K562 (cell line): ENCODE results near the gene CDC37. TPM values are rescaled to one million over a fixed set of nuclear protein-coding genes. Genes with fewer than 3 reads are reported as not detected.
A peak's percentile ranks its signal among the peaks of the same experiment; 100 is the strongest.

Source experiments
- ATAC-seq: fragments of 200-7000 bp; cut with Tn5 transposase; 3 replicates; pipeline ENCODE4 v1.9.1; 2020; ENCODE audit warnings: moderate library complexity
- Bru-seq: library from RNA; stranded (reverse); fragments of 400-500 nt; gene quantifications from one replicate; lab custom pipeline; 2021; lab: Mats Ljungman, UMichigan
- BruChase-seq, 2 experiments: library from RNA; stranded (reverse); fragments of 400-500 nt; gene quantifications; one replicate each; lab custom pipeline; 2021; lab: Mats Ljungman, UMichigan
- BruUV-seq: library from RNA; stranded (reverse); fragments of 400-500 nt; replicated peaks from 2 replicates; lab custom pipeline; 2021; lab: Mats Ljungman, UMichigan
- CTCF ChIA-PET: fragments of 300-600 bp; formaldehyde crosslinking; extraction: SDS; loops from one replicate; lab custom pipeline; 2021; ENCODE audit warnings: low intra/inter-chr PET ratio; lab: Yijun Ruan, JAX
- POLR2A ChIA-PET: fragments of 300-600, 350-650 bp; sonication (Branson Sonifier 250); formaldehyde crosslinking; extraction: SDS; loops from one replicate; lab custom pipeline; 2021; ENCODE audit warnings: antibody characterized with exemption, inconsistent platforms; lab: Yijun Ruan, JAX
- DNase-seq, 4 experiments: peaks; one replicate each; pipeline versions ENCODE4 v3.0.0 to v3.0.0-alpha.2; 2011 to 2018; ENCODE audit warnings: low spot score in 3 of 4, mixed read lengths in 3 of 4; ENCODE audit errors: extremely low read depth in 1 of 4
- FAIRE-seq: peaks from 2 replicates; lab custom pipeline; 2011; peaks lifted over from hg19 to GRCh38; lab: Jason Lieb, UNC
- H2AFZ ChIP-seq: 2 replicates; pipeline ENCODE4 v1.6.0; 2011; ENCODE audit warnings: low read depth, low read length, control low read depth, inconsistent platforms
- H3K27ac ChIP-seq: fragments of 200-600 bp; 3 replicates; pipeline ENCODE4 v1.8.0; 2011; ENCODE audit warnings: low read depth, mild to moderate bottlenecking, control low read depth, inconsistent platforms, low read length, moderate library complexity, mixed read lengths; ENCODE audit errors: extremely low read depth
- H3K27me3 ChIP-seq, 2 experiments: fragments of 300-600 bp in 1 of 2; 2 replicates in 1 of 2; 3 replicates in 1 of 2; pipeline versions ENCODE4 v1.6.0 to v1.8.0; 2011; ENCODE audit warnings: inconsistent platforms in 2 of 2, low read length in 2 of 2, mild to moderate bottlenecking in 1 of 2, mixed read lengths in 1 of 2, moderate library complexity in 1 of 2; ENCODE audit not compliant: control insufficient read depth in 2 of 2, insufficient read depth in 2 of 2
- H3K36me3 ChIP-seq: fragments of 300-600 bp; 3 replicates; pipeline ENCODE4 v1.8.0; 2011; ENCODE audit warnings: mild to moderate bottlenecking, low read length, inconsistent platforms; ENCODE audit not compliant: control insufficient read depth, insufficient read depth
- H3K4me1 ChIP-seq, 2 experiments: fragments of 200-600 bp in 1 of 2; replicated peaks in 1 of 2; 2 replicates in 1 of 2; 3 replicates in 1 of 2; pipeline versions ENCODE4 v1.5.1 to v1.8.0; 2011; ENCODE audit warnings: inconsistent platforms in 2 of 2, low read length in 2 of 2, mild to moderate bottlenecking in 1 of 2, mixed read lengths in 1 of 2, moderate library complexity in 1 of 2; ENCODE audit not compliant: control insufficient read depth in 2 of 2, insufficient read depth in 2 of 2
- H3K4me2 ChIP-seq: 2 replicates; pipeline ENCODE4 v1.6.1; 2011; ENCODE audit warnings: low read length, control low read depth, inconsistent platforms, mixed read lengths; ENCODE audit not compliant: insufficient read depth
- H3K4me3 ChIP-seq: fragments of 200-600 bp; sonication (generic), shearing (Covaris generic); 2 replicates; pipeline ENCODE4 v1.5.1; 2016; ENCODE audit warnings: control low read depth, inconsistent platforms
- H3K79me2 ChIP-seq: fragments of 200-600 bp; 3 replicates; pipeline ENCODE4 v1.8.0; 2011; ENCODE audit warnings: low read length, inconsistent platforms; ENCODE audit not compliant: control insufficient read depth, insufficient read depth
- H3K9ac ChIP-seq, 2 experiments: 2 replicates each; pipeline versions ENCODE4 v1.6.0 to v1.6.1; 2011; ENCODE audit warnings: low read depth in 2 of 2, low read length in 2 of 2, control low read depth in 1 of 2, inconsistent platforms in 1 of 2, mild to moderate bottlenecking in 1 of 2, mixed read lengths in 1 of 2; ENCODE audit not compliant: insufficient read depth in 1 of 2
- H3K9me1 ChIP-seq: one replicate; pipeline ENCODE4 v1.6.0; 2011; ENCODE audit warnings: inconsistent platforms, mild to moderate bottlenecking, low read length, moderate library complexity; ENCODE audit not compliant: control insufficient read depth, insufficient read depth
- H3K9me3 ChIP-seq: replicated peaks from 2 replicates; pipeline ENCODE4 v1.5.1; 2011; ENCODE audit warnings: low read depth, low read length, inconsistent platforms; ENCODE audit not compliant: control insufficient read depth, insufficient read depth
- H4K20me1 ChIP-seq: replicated peaks from 2 replicates; pipeline ENCODE4 v1.6.1; 2011; ENCODE audit warnings: low read length, inconsistent platforms, mixed read lengths; ENCODE audit not compliant: control insufficient read depth, insufficient read depth
- ARID2 ChIP-seq: fragments of 450-650 bp; IDR thresholded peaks from 2 replicates; pipeline ENCODE4 v1.6.1; 2017; ENCODE audit warnings: antibody characterized with exemption, mild to moderate bottlenecking
- BMI1 ChIP-seq: fragments of 150-350 bp; IDR thresholded peaks from 2 replicates; pipeline ENCODE4 v1.6.1; 2014; ENCODE audit warnings: low read length
- HNRNPL ChIP-seq: fragments of 200-400 bp; formaldehyde crosslinking; IDR thresholded peaks from 2 replicates; pipeline ENCODE4 v1.6.1; 2017; ENCODE audit warnings: low read depth, mild to moderate bottlenecking, low read length
- MIER1 ChIP-seq: fragments of 450-650 bp; IDR thresholded peaks from 2 replicates; pipeline ENCODE4 v1.6.1; 2016; ENCODE audit warnings: antibody characterized with exemption, mild to moderate bottlenecking, low read depth
- MXI1 ChIP-seq: IDR thresholded peaks from 2 replicates; pipeline ENCODE4 v1.6.1; 2011; ENCODE audit warnings: low read depth, mild to moderate bottlenecking, improper control_type of control experiment, low read length
- RBBP5 ChIP-seq: fragments of 200-600 bp; sonication (generic); IDR thresholded peaks from 2 replicates; pipeline ENCODE4 v1.6.1; 2012; ENCODE audit warnings: borderline replicate concordance, mild to moderate bottlenecking, low read length, control low read depth, inconsistent platforms; ENCODE audit not compliant: insufficient read depth, poor library complexity, severe bottlenecking
- SAP30 ChIP-seq: fragments of 200-600 bp; sonication (generic); IDR thresholded peaks from 2 replicates; pipeline ENCODE4 v1.6.1; 2012; ENCODE audit warnings: borderline replicate concordance, low read depth, mild to moderate bottlenecking, moderate library complexity, low read length, control low read depth, inconsistent platforms; ENCODE audit not compliant: insufficient read depth, poor library complexity, severe bottlenecking
- TBP ChIP-seq: optimal IDR thresholded peaks from 2 replicates; pipeline ENCODE3; 2011; ENCODE audit warnings: low read depth, low read length, improper control_type of control experiment
- TCF7 ChIP-seq: sonication (generic); IDR thresholded peaks from 2 replicates; pipeline ENCODE4 v1.6.1; 2016; ENCODE audit warnings: antibody characterized with exemption, borderline replicate concordance
- ZFP36 ChIP-seq: fragments of 150-350 bp; IDR thresholded peaks from 2 replicates; pipeline ENCODE4 v1.6.1; 2018; ENCODE audit warnings: low read length, low read depth; ENCODE audit not compliant: partially characterized antibody
- ZKSCAN8 ChIP-seq: fragments of 200-800 bp; sonication (Bioruptor generic); IDR thresholded peaks from 2 replicates; pipeline ENCODE4 v1.6.1; 2016; ENCODE audit warnings: missing genetic modification characterization, missing compliant biosample characterization
- ZNF41 ChIP-seq: fragments of 250-450 bp; sonication (Bioruptor Pico); conservative IDR thresholded peaks from 2 replicates; pipeline ENCODE4 v1.4.0; 2020; ENCODE audit warnings: mild to moderate bottlenecking
- WGBS: fragments of 100-300 bp; shearing (Covaris generic); methylation state at CpG from one replicate; pipeline ENCODE4 v1.1.6; 2016; ENCODE audit warnings: low coverage, mixed read lengths; ENCODE audit not compliant: insufficient coverage; ENCODE audit errors: missing lambda C conversion rate; 5-methylcytosine and 5-hydroxymethylcytosine counted together
- in situ Hi-C: fragments of 300-500 bp; cut with MboI; formaldehyde crosslinking; loops from 4 replicates; pipeline ENCODE4 v1.15.0; 2018; ENCODE audit warnings: inconsistent platforms, mixed read lengths
- intact Hi-C: fragments of 100-400 bp; cut with micrococcal nuclease; formaldehyde crosslinking; loops from 2 replicates; pipeline ENCODE4 v1.14.2; 2022
- long read RNA-seq, 3 experiments: library from polyadenylated mRNA in 2 of 3; library from RNA in 1 of 3; unstranded in 2 of 3; stranded (forward) in 1 of 3; transcript quantifications; one replicate each; pipeline ENCODE4 v2.0.0, GENCODE V29; 2019 to 2022
- polyA minus RNA-seq, 3 experiments: library from RNA; depleted of rRNA, polyadenylated mRNA; stranded (reverse); fragments of >200 nt; gene quantifications; 2 replicates each; pipeline ENCODE4 v1.2.3, GENCODE V29; 2011
- polyA plus RNA-seq, 8 experiments: library from polyadenylated mRNA; depleted of rRNA in 4 of 8; stranded (reverse) in 5 of 8; unstranded in 3 of 8; fragments of >200 nt; fragmentation: Nextera tagmentation in 2 of 8; fragmentation: Illumina TruSeq in 1 of 8; extraction: Ambion mirVana in 2 of 8; extraction: Trizol in 1 of 8; gene quantifications; 2 replicates each; pipeline versions ENCODE4 v1.2.1 to v1.2.3, GENCODE V29; 2011 to 2014; ENCODE audit warnings: inconsistent platforms in 1 of 8, missing spikeins in 1 of 8
- total RNA-seq, 7 experiments: library from RNA; depleted of rRNA in 6 of 7; stranded (reverse); fragments of >200 nt in 6 of 7; fragmentation: Illumina TruSeq in 2 of 7; extraction: Trizol in 2 of 7; gene quantifications; 2 replicates each; pipeline versions ENCODE4 v1.2.1 to v1.2.3, GENCODE V29; 2011 to 2021; ENCODE audit warnings: low replicate concordance in 1 of 7
- TF ChIP-seq, protein P1 (sequence below), 2 experiments: fragments of 450-650 bp in 1 of 2; sonication (generic) in 1 of 2; formaldehyde crosslinking; conservative IDR thresholded peaks; 2 replicates each; pipeline versions ENCODE4 v1.4.0 to v1.8.1; 2020 to 2022; ENCODE audit warnings: mild to moderate bottlenecking in 1 of 2, missing genetic modification reagents in 1 of 2
- TF ChIP-seq, protein P2 (sequence below): sonication (generic); formaldehyde crosslinking; IDR thresholded peaks from 2 replicates; pipeline ENCODE4 v1.9.0; 2022; ENCODE audit warnings: mild to moderate bottlenecking, missing genetic modification reagents

Gene CDC37
- 143 and 313 TPM in 2 replicates for total RNA-seq (2011; cell fraction: chromatin; rRNA removed; ENCODE audit: low replicate concordance)
- total RNA-seq (2011; cell fraction: nucleolus; rRNA removed): 204 and 248 TPM in 2 replicates
- total RNA-seq (2011; cell fraction: nucleoplasm; rRNA removed): 196 and 198 TPM in 2 replicates
- total RNA-seq (2014; rRNA removed) (374 and 442 TPM in 2 replicates), total RNA-seq (2014; rRNA removed; fragmentation: Illumina TruSeq; extraction: Trizol) (92.4 and 108 TPM in 2 replicates), total RNA-seq (2015; rRNA removed; fragmentation: Illumina TruSeq; extraction: Trizol) (227 and 233 TPM in 2 replicates), total RNA-seq (2021) (220 and 242 TPM in 2 replicates), polyA plus RNA-seq (2011; rRNA removed) (298 and 334 TPM in 2 replicates), polyA plus RNA-seq (2014; fragmentation: Illumina TruSeq; extraction: Trizol) (188 and 265 TPM in 2 replicates), polyA plus RNA-seq (2014; fragmentation: Nextera tagmentation; extraction: Ambion mirVana) (10 to 100 TPM in 1 of 2 experiments, 1 to 10 TPM in 1; 6.6 to 12.8 TPM), polyA plus RNA-seq (2014; rRNA removed) (481 and 538 TPM in 2 replicates), polyA minus RNA-seq (2011; rRNA and poly(A)+ RNA removed) (76.0 and 124 TPM in 2 replicates), Bru-seq, nascent RNA (percentile 91 among the genes with signal in this experiment), BruChase-seq, experiment 1, labeled RNA remaining after a 2-hour chase (percentile 83 among the genes with signal in this experiment), BruChase-seq, experiment 2, labeled RNA remaining after a 6-hour chase (percentile 81 among the genes with signal in this experiment)
- 268 and 380 TPM in 2 replicates for polyA plus RNA-seq (2011; cell fraction: cytosol; rRNA removed)
- 1,074 and 1,365 TPM in 2 replicates for polyA plus RNA-seq (2011; cell fraction: nucleus; rRNA removed)
- polyA plus RNA-seq (2012): 226 and 230 TPM in 2 replicates
- polyA minus RNA-seq (2011; cell fraction: cytosol; rRNA and poly(A)+ RNA removed): 83.3 and 94.9 TPM in 2 replicates
- 51.0 and 68.2 TPM in 2 replicates for polyA minus RNA-seq (2011; cell fraction: nucleus; rRNA and poly(A)+ RNA removed)
- long read RNA-seq, experiment 1, transcript CDC37-201 (8 exons, 1,608 nt): major isoform, 283 of 854 reads
- long read RNA-seq, experiment 1, transcript CDC37-209 (7 exons, 1,377 nt): minor isoform, 24 of 854 reads
- long read RNA-seq, experiment 1, partial matches to known transcripts: 154 of 854 reads
- long read RNA-seq, experiment 1, other reads (novel, unspliced or antisense): 393 of 854 reads
- long read RNA-seq, experiment 2, transcript CDC37-201 (8 exons, 1,608 nt): major isoform, 93 of 300 reads
- long read RNA-seq, experiment 2, partial matches to known transcripts: 171 of 300 reads
- long read RNA-seq, experiment 2, other reads (novel, unspliced or antisense): 34 of 300 reads
- long read RNA-seq, experiment 3, transcript CDC37-201 (8 exons, 1,608 nt): major isoform, 62 of 82 reads
- long read RNA-seq, experiment 3, partial matches to known transcripts: 7 of 82 reads
- long read RNA-seq, experiment 3, other reads (novel, unspliced or antisense): 13 of 82 reads

DNA sequence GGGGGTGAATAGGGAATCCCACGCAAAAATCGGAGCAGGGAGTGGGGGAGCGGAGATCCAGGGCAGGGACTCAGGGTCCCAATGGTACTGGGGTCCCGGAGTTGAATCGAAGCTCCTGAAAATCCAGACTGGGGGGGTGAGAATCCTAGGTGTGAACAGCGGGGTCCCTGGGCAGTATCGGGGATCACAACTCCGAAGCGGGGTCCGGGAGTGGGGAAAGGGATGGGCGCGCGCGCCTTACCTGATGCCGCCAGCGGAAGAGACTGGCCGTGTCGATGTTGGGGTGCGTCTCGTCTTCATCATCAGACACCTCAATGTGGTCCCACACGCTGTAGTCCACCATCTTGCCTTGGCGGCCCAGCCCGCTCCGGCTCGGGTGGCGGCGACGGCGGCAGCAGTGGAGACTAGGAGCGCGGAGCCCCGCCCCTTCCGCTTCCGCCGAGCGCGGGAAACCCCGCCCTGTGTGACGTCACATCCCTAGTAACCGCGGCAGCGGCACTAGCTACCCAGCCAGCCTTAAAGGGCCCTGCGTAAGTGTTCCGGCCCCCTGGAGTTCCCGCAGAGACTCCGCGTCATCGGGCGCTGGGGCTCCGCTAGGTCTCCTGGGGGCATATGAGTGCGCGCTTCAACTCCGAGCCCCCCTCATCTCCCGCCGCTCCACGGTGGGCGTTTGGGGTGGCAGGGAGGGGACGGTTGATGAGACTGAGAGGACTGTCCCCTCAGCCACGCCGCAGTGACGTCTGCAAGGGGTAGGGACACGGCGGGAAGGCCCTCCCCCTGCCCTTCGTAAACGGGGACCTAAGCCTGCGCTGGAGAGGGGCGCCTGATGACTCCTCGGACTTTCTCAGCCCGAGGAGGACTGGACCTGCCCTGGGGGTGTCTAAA is at the start of gene CDC37:
Gene CDC37 (minus strand): TSS at position 406 of the 885 bp plus-strand sequence. CDS start 63 bp downstream, at position 343.
- H3K79me2 ChIP-seq: peaks cover 54% of the 10 kb centered on the region
- no peaks in the 10 kb centered on the region for H3K9me1 ChIP-seq
- H3K9ac ChIP-seq: peak within 1 kb of the TSS; percentile 96 to 98
- peaks cover 27% of the 10 kb centered on the region; the same call in 2 of the 3 replicates for H3K36me3 ChIP-seq
- in situ Hi-C loops: no loop called here
- TSS peak; percentile 51 for BruUV-seq
- H4K20me1 ChIP-seq: peaks cover 21% of the 10 kb centered on the region
- H3K9me3 ChIP-seq: no peaks in the 10 kb centered on the region
- H2AFZ ChIP-seq: peak within 1 kb of the TSS; percentile 91
- peak within 1 kb of the TSS; percentile 96 for H3K4me2 ChIP-seq
- intact Hi-C loops: loop anchor here (1.0 to 5.0 kb wide), 3 partner anchors 33 to 294 kb away; no protein-coding TSS in a partner anchor
- ChIA-PET CTCF (interaction anchor here (1.4 to 2.2 kb wide), 4 partner anchors 14 to 33 kb away, joined by 8 to 11 read pairs (median 9); partner anchors contain the start of gene PDE4A), POLR2A (interaction anchor here (0.6 to 1.5 kb wide), 7 partner anchors 10 to 270 kb away, joined by 4 to 9 read pairs (median 4); partner anchors contain the start of gene ICAM5)
- peak within 1 kb of the TSS; percentile 99 for H3K4me3 ChIP-seq
- ATAC-seq (peak; percentile 87), DNase-seq (peak; percentile 94 to 97 (median 96)), FAIRE-seq (peak; percentile 87)
- H3K27me3 ChIP-seq: no peaks in the 10 kb centered on the region
- WGBS: under 1% methylated on average over 66 of the region's 69 CpGs
- H3K27ac ChIP-seq: peak within 1 kb of the TSS; percentile 76
- H3K4me1 ChIP-seq: peaks cover 18 to 50% of the 10 kb centered on the region in 2 experiments
- TF ChIP-seq ZFP36 (no peak), MIER1 (no peak), ARID2 (no peak), ZKSCAN8 (CRISPR knock-in tag) (no peak), MXI1 (peak; percentile 95), HNRNPL (no peak), SAP30 (peak; percentile 97), TBP (peak; percentile 65), TCF7 (no peak), BMI1 (peak; percentile 72; the same call in 1 of the 2 replicates), ZNF41 (CRISPR knock-in tag) (no peak), RBBP5 (peak; percentile 84)
- TF ChIP-seq, protein P1, sequence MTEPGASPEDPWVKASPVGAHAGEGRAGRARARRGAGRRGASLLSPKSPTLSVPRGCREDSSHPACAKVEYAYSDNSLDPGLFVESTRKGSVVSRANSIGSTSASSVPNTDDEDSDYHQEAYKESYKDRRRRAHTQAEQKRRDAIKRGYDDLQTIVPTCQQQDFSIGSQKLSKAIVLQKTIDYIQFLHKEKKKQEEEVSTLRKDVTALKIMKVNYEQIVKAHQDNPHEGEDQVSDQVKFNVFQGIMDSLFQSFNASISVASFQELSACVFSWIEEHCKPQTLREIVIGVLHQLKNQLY (CRISPR knock-in tag; conservative IDR thresholded peaks at IDR 0.05): no peak
- TF ChIP-seq, protein P2, sequence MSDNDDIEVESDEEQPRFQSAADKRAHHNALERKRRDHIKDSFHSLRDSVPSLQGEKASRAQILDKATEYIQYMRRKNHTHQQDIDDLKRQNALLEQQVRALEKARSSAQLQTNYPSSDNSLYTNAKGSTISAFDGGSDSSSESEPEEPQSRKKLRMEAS: peak; percentile 74
